ENCODE data around the gene LMF1. TPM values are rescaled to one million over a fixed set of nuclear protein-coding genes. Genes with fewer than 3 reads are reported as not detected.

Gene LMF1
- total RNA-seq, 2 experiments from 2014 or later = 21.3 to 22.6 TPM

GRCh38 chr16:878886-879285 lies 91.9 kb downstream of the LMF1 start:
- Mint-ChIP-seq H3K27me3 (no peaks in the 10 kb centered on the region), H3K4me1 (no peaks in the 10 kb centered on the region), H3K27ac (no peak overlapping the region), H3K4me3 (no peak overlapping the region), H3K36me3 (ENCODE audit: low read depth) (no peaks in the 10 kb centered on the region), H3K9me3 (no peaks in the 10 kb centered on the region)
- ChIA-PET POLR2A (no interaction called here), CTCF (no interaction called here)
- DNase-seq = no peak

- no peaks in the 10 kb centered on the region for H3K27me3 Mint-ChIP-seq
- no peak for DNase-seq
- POLR2A ChIA-PET = no interaction called here
- no peaks in the 10 kb centered on the region for H3K9me3 Mint-ChIP-seq
- H3K4me3 Mint-ChIP-seq = no peak overlapping the region
- no peaks in the 10 kb centered on the region for H3K36me3 Mint-ChIP-seq (ENCODE audit: low read depth)
- no peaks in the 10 kb centered on the region for H3K4me1 Mint-ChIP-seq
- no peak overlapping the region for H3K27ac Mint-ChIP-seq
- CTCF ChIA-PET = no interaction called here
Measured at GRCh38 chr16:878072-878784, 92.6 kb downstream of the LMF1 start.

- no peaks in the 10 kb centered on the region for H3K4me1 Mint-ChIP-seq
- no peak for DNase-seq
- no peak overlapping the region for H3K27ac Mint-ChIP-seq
- no peaks in the 10 kb centered on the region for H3K27me3 Mint-ChIP-seq
- CTCF ChIA-PET = no interaction called here
- POLR2A ChIA-PET = no interaction called here
- H3K36me3 Mint-ChIP-seq (ENCODE audit: low read depth) = no peaks in the 10 kb centered on the region
- H3K9me3 Mint-ChIP-seq = no peaks in the 10 kb centered on the region
- no peak overlapping the region for H3K4me3 Mint-ChIP-seq
Measured at GRCh38 chr16:877242-878071, 93.3 kb downstream of the LMF1 start.

- H3K36me3 Mint-ChIP-seq (ENCODE audit: low read depth) = no peaks in the 10 kb centered on the region
- no peaks in the 10 kb centered on the region for H3K4me1 Mint-ChIP-seq
- no peak for DNase-seq
- H3K27ac Mint-ChIP-seq = no peak overlapping the region
- H3K4me3 Mint-ChIP-seq = no peak overlapping the region
- H3K27me3 Mint-ChIP-seq = no peaks in the 10 kb centered on the region
- H3K9me3 Mint-ChIP-seq = no peaks in the 10 kb centered on the region
- ChIA-PET CTCF (no interaction called here), POLR2A (no interaction called here)
Measured at GRCh38 chr16:876523-877241, 94.1 kb downstream of the LMF1 start.

GRCh38 chr16:876041-876335 lies 94.8 kb downstream of the LMF1 start:
- POLR2A ChIA-PET = no interaction called here
- CTCF ChIA-PET = no interaction called here
- Mint-ChIP-seq H3K4me1 (no peaks in the 10 kb centered on the region), H3K27ac (no peak overlapping the region), H3K36me3 (ENCODE audit: low read depth) (no peaks in the 10 kb centered on the region), H3K27me3 (no peaks in the 10 kb centered on the region), H3K9me3 (no peaks in the 10 kb centered on the region), H3K4me3 (no peak overlapping the region)
- no peak for DNase-seq

- H3K27me3 Mint-ChIP-seq = no peaks in the 10 kb centered on the region
- no peaks in the 10 kb centered on the region for H3K9me3 Mint-ChIP-seq
- H3K4me1 Mint-ChIP-seq = no peaks in the 10 kb centered on the region
- CTCF ChIA-PET = no interaction called here
- H3K4me3 Mint-ChIP-seq = no peak overlapping the region
- POLR2A ChIA-PET = no interaction called here
- no peak for DNase-seq
- no peak overlapping the region for H3K27ac Mint-ChIP-seq
- no peaks in the 10 kb centered on the region for H3K36me3 Mint-ChIP-seq (ENCODE audit: low read depth)
Measured at GRCh38 chr16:875182-876040, 95.4 kb downstream of the LMF1 start.

- CTCF ChIA-PET = no interaction called here
- H3K4me1 Mint-ChIP-seq = no peaks in the 10 kb centered on the region
- H3K9me3 Mint-ChIP-seq = no peaks in the 10 kb centered on the region
- H3K27me3 Mint-ChIP-seq = no peaks in the 10 kb centered on the region
- no peak overlapping the region for H3K4me3 Mint-ChIP-seq
- no peak overlapping the region for H3K27ac Mint-ChIP-seq
- DNase-seq = no peak
- no peaks in the 10 kb centered on the region for H3K36me3 Mint-ChIP-seq (ENCODE audit: low read depth)
- POLR2A ChIA-PET = no interaction called here
Measured at GRCh38 chr16:874366-875181, 96.2 kb downstream of the LMF1 start.

- DNase-seq = no peak
- Mint-ChIP-seq H3K4me3 (no peak overlapping the region), H3K27me3 (no peaks in the 10 kb centered on the region), H3K4me1 (no peaks in the 10 kb centered on the region), H3K9me3 (no peaks in the 10 kb centered on the region), H3K36me3 (ENCODE audit: low read depth) (no peaks in the 10 kb centered on the region), H3K27ac (no peak overlapping the region)
- CTCF ChIA-PET = no interaction called here
- POLR2A ChIA-PET = no interaction called here
Measured at GRCh38 chr16:873889-874288, 96.9 kb downstream of the LMF1 start.

GRCh38 chr16:873243-873661 lies 97.5 kb downstream of the LMF1 start:
- no peak for DNase-seq
- CTCF ChIA-PET = no interaction called here
- no peak overlapping the region for H3K4me3 Mint-ChIP-seq
- H3K27ac Mint-ChIP-seq = no peak overlapping the region
- no peaks in the 10 kb centered on the region for H3K36me3 Mint-ChIP-seq (ENCODE audit: low read depth)
- POLR2A ChIA-PET = no interaction called here
- no peaks in the 10 kb centered on the region for H3K9me3 Mint-ChIP-seq
- no peaks in the 10 kb centered on the region for H3K4me1 Mint-ChIP-seq
- no peaks in the 10 kb centered on the region for H3K27me3 Mint-ChIP-seq

- no peak for DNase-seq
- POLR2A ChIA-PET = no interaction called here
- Mint-ChIP-seq H3K27me3 (no peaks in the 10 kb centered on the region), H3K27ac (no peak overlapping the region), H3K4me1 (no peaks in the 10 kb centered on the region), H3K9me3 (no peaks in the 10 kb centered on the region), H3K4me3 (no peak overlapping the region), H3K36me3 (ENCODE audit: low read depth) (no peaks in the 10 kb centered on the region)
- CTCF ChIA-PET = no interaction called here
Measured at GRCh38 chr16:872436-873242, 98.1 kb downstream of the LMF1 start.

- Mint-ChIP-seq H3K36me3 (ENCODE audit: low read depth) (no peaks in the 10 kb centered on the region), H3K27me3 (no peaks in the 10 kb centered on the region), H3K27ac (no peak overlapping the region), H3K9me3 (no peaks in the 10 kb centered on the region), H3K4me1 (no peaks in the 10 kb centered on the region), H3K4me3 (no peak overlapping the region)
- no peak for DNase-seq
- CTCF ChIA-PET = no interaction called here
- POLR2A ChIA-PET = no interaction called here
Measured at GRCh38 chr16:871562-872345, 99.0 kb downstream of the LMF1 start.

Data from activated CD4-positive, alpha-beta memory T cell treated with anti-CD3 and anti-CD28 coated beads, Interleukin-2, amount 10 ng/mL, durations not matched to agents 7 days and 5 days (primary cell).